Right cardiac atrium (tissue), 5 donors: Measurements from ENCODE around the gene KLK10. TPM values are rescaled to one million over a fixed set of nuclear protein-coding genes. Genes with fewer than 3 reads are reported as not detected.

Source experiments
- ATAC-seq, 2 donors: fragments of 200-7000 bp; cut with Tn5 transposase; one replicate each; pipeline versions ENCODE4 v1.8.0 to v1.9.1; 2020; ENCODE audit warnings: moderate library complexity in 2 of 2, mild to moderate bottlenecking in 1 of 2
- DNase-seq, 3 donors: peaks; one replicate each; pipeline ENCODE4 v3.0.0-alpha.2; 2020
- H3K27ac ChIP-seq: one replicate; pipeline ENCODE4 v1.5.1; 2013; ENCODE audit warnings: mild to moderate bottlenecking, low read length, control low read depth, moderate library complexity
- H3K27me3 ChIP-seq: one replicate; pipeline ENCODE4 v1.6.1; 2013; ENCODE audit not compliant: control insufficient read depth, insufficient read depth
- H3K4me1 ChIP-seq: one replicate; pipeline ENCODE4 v1.6.1; 2013; ENCODE audit warnings: low read length; ENCODE audit not compliant: control insufficient read depth, insufficient read depth
- H3K4me3 ChIP-seq: one replicate; pipeline ENCODE4 v1.5.1; 2013; ENCODE audit warnings: low read length, control low read depth
- H3K9me3 ChIP-seq: one replicate; pipeline ENCODE4 v1.6.1; 2013; ENCODE audit warnings: low read length; ENCODE audit not compliant: control insufficient read depth
- WGBS: extraction: QIAGEN DNeasy Blood & Tissue Kit; methylation state at CpG from one replicate; pipeline ENCODE4 v1.1.7; 2013; 5-methylcytosine and 5-hydroxymethylcytosine counted together
- intact Hi-C, 4 donors: fragments of 100-400 bp; cut with DNase I; formaldehyde crosslinking; loops; one replicate each; pipeline versions ENCODE4 v1.11.0 to v1.14.0; 2022 to 2023
- polyA plus RNA-seq: library from polyadenylated mRNA; stranded (reverse); fragments of 200-250 nt; gene quantifications from one replicate; pipeline ENCODE4 v1.2.3, GENCODE V29; 2013
- total RNA-seq, 4 donors: library from RNA; stranded (reverse); fragmentation: NEBNext Ultra II Directional; extraction: Animal tissue kit (Norgen Biotek cat#: 25700); gene quantifications; one replicate each; pipeline ENCODE4 v1.2.1, GENCODE V29; 2021
- donor health status: healthy with polysubstance abuse.
- donor health status: DM: no; HTN: yes; CAD: no.
- donor health status: DM: no; HTN: no; CAD: no.
- donor health status: DM: no; HTN: yes; CAD: no; lungs with severe emphysema.
- donor health status: DM: yes; HTN: yes; CAD: no.

The KLK10 gene
- total and polyA plus RNA-seq, 5 donors, result 0.48 to 0.89 (median 0.49) TPM; not detected in 1

DNA sequence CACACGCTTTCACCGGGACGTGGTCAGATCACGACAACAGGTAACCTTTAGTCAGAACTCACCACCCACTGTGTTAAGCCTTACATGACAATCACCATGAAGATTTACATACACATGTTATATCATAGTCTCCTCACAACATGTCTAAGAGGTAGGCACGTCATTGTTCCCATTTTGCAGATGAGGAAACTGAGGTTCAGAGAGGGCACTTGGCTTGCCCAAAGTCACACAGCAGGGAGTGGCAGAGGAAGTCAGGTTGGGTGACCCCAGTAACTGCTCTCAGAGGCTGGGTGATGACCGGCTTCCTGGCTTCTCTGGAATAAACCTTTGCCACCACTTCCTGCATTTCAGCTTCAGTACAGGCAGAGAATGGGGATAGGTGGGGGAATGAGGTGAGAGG lies 5.3 kb downstream of the KLK10 start:
- no peak overlapping the region for H3K27ac ChIP-seq
- WGBS, result 83% methylated on average over 6 of the region's 6 CpGs
- no peaks in the 10 kb centered on the region for H3K27me3 ChIP-seq
- DNase-seq (no peak), ATAC-seq (no peak)
- H3K4me3 ChIP-seq, result no peak overlapping the region
- no peaks in the 10 kb centered on the region for H3K9me3 ChIP-seq
- intact Hi-C loops, result no loop called here
- H3K4me1 ChIP-seq, result peaks cover 2% of the 10 kb centered on the region

DNA sequence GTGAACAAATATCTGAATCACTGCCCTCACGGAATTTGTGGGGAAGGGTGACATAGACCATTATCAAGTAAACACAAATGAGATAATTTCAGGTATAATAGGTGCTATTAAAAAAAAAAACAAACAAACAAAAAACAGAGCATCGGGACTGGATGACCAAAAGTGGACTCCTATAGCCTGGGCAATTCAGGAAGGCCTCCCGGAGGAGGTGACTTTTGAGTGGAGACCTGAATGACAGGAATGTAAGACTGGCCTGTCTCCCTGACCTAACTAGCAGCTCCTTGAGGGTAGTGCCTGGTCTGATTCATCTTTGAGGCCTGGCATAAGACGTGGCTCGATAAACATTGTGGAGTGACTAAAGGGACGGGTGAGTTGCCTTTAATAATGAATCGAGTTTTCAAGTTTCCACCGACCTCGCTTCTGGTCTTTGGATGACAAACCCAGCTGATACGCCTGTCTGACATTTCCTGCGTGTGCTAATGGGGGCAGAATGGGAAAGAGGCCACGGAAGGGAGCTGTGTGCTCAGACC lies 6.8 kb downstream of the KLK10 start:
- Histone ChIP-seq H3K9me3 (no peaks in the 10 kb centered on the region), H3K4me3 (no peak overlapping the region), H3K27ac (no peak overlapping the region), H3K4me1 (no peaks in the 10 kb centered on the region), H3K27me3 (no peaks in the 10 kb centered on the region)
- DNase-seq (no peak), ATAC-seq (no peak)
- WGBS, result 55% methylated on average over 12 of the region's 12 CpGs
- intact Hi-C loops, result no loop called here

DNA sequence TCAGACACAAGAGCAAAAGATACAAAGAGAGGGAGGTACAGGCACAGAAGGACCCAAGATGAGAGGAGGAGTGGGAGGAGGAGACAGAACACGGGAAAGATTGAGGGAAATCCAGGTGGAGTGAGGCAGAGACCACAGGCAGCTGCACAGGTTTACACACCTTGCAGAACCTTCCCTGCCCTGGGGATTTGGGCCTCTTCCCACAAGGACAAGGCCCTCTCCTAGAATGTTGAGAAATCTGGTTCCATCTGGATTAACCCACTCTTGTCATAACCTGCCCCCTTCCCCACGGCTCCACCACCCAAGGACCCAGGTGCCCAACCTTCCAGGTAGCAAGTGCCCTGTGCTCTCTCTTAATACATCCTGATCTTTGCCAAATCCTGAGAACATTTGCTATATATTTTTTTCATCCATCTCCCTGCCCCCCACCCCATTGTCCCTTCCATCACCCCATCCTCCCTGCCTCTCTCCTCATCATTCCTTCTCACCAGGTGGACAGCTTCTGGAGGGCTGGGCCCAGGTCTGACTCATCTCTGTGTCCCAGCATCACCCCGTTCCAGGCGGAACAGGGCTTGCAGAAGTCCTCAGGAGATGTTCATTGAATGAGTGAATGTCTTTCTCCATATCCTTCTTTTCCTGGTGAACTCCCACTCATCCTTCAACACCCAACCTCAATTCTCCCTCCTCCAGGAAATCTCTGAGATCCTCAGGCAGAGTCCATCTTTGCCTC lies 9.3 kb downstream of the KLK10 start:
- intact Hi-C loops, result no loop called here
- ATAC-seq (no peak), DNase-seq (no peak)
- no peak overlapping the region for H3K27ac ChIP-seq
- no peak overlapping the region for H3K4me3 ChIP-seq
- H3K4me1 ChIP-seq, result no peaks in the 10 kb centered on the region
- WGBS, result 65% methylated on average over 4 of the region's 4 CpGs
- no peaks in the 10 kb centered on the region for H3K9me3 ChIP-seq
- H3K27me3 ChIP-seq, result no peaks in the 10 kb centered on the region

DNA sequence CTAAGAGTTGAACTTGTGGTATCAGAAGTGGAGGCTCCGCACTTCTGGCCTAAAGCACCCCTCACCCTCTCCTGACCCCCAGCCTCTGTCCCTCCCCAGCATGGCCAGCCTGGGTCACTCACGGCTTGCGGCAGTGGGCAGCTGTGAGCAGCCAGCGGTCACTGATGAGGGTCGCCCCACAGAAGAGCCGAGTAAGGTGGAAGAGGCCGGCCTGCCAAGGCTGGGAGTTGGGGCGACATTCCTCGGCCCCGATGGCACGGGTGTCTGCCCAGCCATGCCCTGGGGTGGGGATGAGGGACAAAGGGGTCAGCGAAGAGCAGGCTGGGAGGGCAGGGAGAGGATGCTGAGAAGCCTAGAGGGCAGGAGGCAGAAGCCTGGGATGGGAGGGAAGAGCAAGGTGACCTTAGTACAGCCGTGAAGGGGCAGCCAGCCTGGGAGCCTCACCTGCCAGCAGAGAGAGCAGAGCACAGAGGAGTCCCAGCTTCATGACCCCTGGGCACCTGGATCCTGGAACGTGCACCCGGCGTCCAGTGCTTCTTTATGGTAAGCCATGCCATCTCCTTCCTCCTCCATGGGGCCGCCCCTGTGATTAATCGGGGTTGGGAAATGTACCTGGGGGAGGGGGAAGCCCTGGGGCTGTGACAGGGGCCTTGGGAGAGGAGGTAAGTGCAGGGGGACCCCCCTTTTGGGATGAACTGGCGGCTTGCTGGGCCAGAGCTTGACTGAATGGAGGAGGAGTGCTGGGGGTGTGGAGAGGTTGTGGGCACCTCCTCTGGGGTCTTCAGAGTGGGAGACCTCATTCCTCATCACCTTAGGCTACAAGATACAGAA lies 10.2 kb downstream of the KLK10 start:
- 70% methylated on average over 19 of the region's 19 CpGs for WGBS
- no peaks in the 10 kb centered on the region for H3K9me3 ChIP-seq
- ATAC-seq (no peak), DNase-seq (no peak)
- H3K27ac ChIP-seq, result no peak overlapping the region
- no peak overlapping the region for H3K4me3 ChIP-seq
- H3K27me3 ChIP-seq, result no peaks in the 10 kb centered on the region
- intact Hi-C loops, result no loop called here
- no peaks in the 10 kb centered on the region for H3K4me1 ChIP-seq

DNA sequence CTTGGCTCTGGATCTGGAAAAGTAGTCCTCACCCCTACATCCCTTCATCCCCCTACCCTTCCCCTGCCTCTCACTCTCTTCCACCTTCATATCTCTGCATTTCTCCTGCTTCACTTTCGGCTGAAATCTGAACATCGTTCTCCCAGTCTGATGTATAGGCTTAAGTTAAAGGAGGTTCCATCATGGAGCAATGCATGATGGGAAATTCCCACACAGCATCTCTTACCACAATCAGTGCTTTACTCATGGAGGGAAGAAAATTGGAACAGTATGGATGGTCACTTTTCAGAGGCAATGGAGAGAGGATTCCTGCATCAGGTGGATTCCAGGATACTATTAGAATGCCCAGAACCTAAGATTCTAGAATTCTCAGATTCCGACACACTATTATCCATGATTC lies 12.0 kb downstream of the KLK10 start:
- H3K27ac ChIP-seq, result no peak overlapping the region
- intact Hi-C loops, result no loop called here
- H3K4me3 ChIP-seq, result no peak overlapping the region
- ATAC-seq (no peak), DNase-seq (no peak)
- no peaks in the 10 kb centered on the region for H3K27me3 ChIP-seq
- no peaks in the 10 kb centered on the region for H3K4me1 ChIP-seq
- no peaks in the 10 kb centered on the region for H3K9me3 ChIP-seq
- 68% methylated on average over 3 of the region's 3 CpGs for WGBS

DNA sequence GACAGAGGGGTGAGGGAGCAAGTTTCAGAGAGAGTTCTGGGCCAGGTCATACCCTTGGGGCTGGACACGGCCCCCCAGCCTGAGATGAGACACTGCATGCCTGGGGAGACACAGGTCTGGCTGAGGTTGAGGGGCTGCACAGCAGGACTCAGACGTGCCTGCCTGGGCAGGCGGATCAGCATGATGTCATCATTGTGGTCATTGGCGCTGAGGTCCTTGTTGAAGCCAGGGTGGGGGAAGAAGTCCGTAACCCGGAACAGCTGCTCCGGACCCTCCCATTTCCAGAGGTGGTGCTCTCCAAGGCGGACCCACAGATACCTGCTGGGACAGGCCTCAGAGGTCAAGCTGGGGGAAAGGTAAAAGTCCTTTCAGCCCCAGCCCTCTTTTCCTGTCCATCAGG lies 13.1 kb downstream of the KLK10 start:
- ATAC-seq, result no peak
- Histone ChIP-seq H3K27ac (no peak overlapping the region), H3K4me3 (no peak overlapping the region), H3K9me3 (no peaks in the 10 kb centered on the region), H3K4me1 (no peaks in the 10 kb centered on the region), H3K27me3 (no peaks in the 10 kb centered on the region)
- DNase-seq, result no peak
- WGBS, result 45% methylated on average over 8 of the region's 8 CpGs
- intact Hi-C loops, result no loop called here

DNA sequence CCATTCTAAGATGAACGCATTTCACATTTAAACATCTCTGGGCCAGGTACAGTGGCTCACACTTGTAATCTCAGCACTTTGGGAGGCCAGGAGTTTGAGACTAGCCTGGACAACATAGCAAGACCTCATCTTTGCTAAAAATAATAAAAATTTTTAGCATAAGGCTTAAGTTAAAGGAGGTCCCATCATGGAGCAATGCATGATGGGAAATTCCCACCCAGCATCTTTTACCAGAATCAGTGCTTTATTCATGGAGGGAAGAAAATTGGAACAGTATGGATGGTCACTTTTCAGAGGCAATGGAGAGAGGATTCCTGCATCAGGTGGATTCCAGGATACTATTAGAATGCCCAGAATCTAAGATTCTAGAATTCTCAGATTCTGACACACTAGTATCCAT lies 14.3 kb downstream of the KLK10 start:
- H3K27me3 ChIP-seq, result no peaks in the 10 kb centered on the region
- ATAC-seq, result no peak

DNA sequence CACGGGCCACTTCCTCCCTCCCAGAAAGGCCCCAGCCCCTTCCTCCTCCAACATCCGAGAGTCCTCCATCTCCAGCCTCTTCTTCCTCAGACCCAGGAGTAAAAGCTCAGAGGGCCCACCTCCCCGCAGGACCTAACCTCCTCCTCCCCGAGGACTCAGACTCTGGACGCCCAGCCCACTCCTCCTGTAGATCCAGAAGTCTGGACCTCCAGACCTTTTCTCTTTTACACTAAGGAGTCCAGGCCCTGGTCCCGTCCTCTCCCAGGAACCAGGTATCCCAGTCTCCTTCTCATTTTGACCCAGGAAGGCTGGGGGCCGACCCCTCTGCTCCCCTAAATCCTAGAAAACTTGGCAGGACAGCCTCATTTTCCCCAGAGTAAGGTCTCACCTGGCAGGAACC lies 16.2 kb downstream of the KLK10 start:
- H3K27me3 ChIP-seq, result no peaks in the 10 kb centered on the region
- H3K4me3 ChIP-seq, result no peak overlapping the region
- no peak for ATAC-seq
- H3K27ac ChIP-seq, result no peak overlapping the region
- DNase-seq, result no peak
- intact Hi-C loops, result no loop called here
- no peaks in the 10 kb centered on the region for H3K4me1 ChIP-seq
- 77% methylated on average over 7 of the region's 7 CpGs for WGBS
- no peaks in the 10 kb centered on the region for H3K9me3 ChIP-seq

More for the DNA sequence above, 14.3 kb downstream of the KLK10 start:
- intact Hi-C loops, result no loop called here
- Histone ChIP-seq H3K27ac (no peak overlapping the region), H3K9me3 (no peaks in the 10 kb centered on the region), H3K4me3 (no peak overlapping the region), H3K4me1 (no peaks in the 10 kb centered on the region)
- 90% methylated on average over 1 of the region's 1 CpG for WGBS
- DNase-seq, result no peak

DNA sequence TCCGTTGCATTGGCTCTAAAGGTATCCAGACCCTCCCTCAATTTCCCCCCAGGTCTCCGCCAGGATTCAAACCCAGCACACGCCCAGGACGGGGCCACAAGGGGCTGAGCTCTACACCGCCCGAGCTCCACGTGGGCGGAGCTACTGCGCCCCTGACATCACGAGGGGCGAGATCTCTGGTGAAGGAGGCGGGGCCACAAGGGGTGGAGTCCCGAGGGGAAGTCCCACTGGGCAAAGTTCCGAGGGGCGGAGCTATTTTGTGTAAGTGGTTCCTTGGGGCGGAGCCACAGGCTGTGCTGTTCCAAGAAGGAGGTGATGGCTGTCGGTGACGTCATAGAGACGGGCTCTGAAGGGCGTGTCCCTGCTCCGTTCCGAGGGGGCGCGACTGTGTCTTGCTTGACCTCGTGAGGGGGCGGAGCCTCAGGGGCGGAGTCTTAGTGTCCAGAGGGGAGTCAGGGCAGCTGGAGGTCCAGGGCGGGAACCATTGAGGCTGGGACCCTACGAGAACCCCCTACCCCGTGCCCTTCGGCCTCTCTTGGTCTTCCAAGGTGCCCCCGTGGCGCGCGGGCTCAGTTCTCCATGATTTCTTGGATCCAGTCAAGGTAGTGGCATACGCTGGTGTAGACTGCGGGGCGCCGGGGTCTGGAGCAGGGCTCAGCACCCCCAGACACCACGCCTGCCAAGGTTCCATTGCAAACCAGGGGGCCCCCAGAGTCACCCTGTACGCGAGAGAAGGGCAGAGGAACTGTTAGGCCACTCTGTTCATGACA lies 16.8 kb downstream of the KLK10 start:
- DNase-seq (peak; percentile 28 to 61 (median 59)), ATAC-seq (peak in 1 of 2 donors; percentile 58)
- no peaks in the 10 kb centered on the region for H3K27me3 ChIP-seq
- H3K4me3 ChIP-seq, result no peak overlapping the region
- WGBS, result 67% methylated on average over 42 of the region's 42 CpGs
- H3K27ac ChIP-seq, result no peak overlapping the region
- intact Hi-C loops, result no loop called here
- H3K4me1 ChIP-seq, result no peaks in the 10 kb centered on the region
- no peaks in the 10 kb centered on the region for H3K9me3 ChIP-seq

DNA sequence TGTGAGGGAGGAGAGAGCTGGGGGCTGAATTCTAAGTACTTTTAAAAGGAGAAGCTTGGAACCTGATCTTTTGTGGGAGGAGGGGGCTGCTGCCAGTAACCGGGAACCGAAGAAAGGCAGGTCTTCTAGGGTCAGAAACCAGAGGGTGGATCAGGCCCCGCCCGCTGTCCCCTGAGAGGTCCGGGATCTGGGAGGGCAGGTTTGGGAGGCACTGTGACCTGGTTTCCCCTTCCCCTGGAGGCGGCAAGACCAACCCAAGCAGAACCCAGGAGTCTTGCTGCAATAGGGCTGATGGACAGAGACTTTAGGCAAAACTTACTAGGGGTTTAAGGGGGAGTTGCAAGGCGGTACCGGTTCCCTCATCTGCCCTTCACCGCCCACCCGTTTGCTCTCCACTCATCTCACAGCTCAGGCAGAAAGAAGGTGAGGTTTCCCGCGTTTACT lies 17.4 kb downstream of the KLK10 start:
- H3K4me3 ChIP-seq, result no peak overlapping the region
- no peaks in the 10 kb centered on the region for H3K9me3 ChIP-seq
- intact Hi-C loops, result no loop called here
- H3K27me3 ChIP-seq, result no peaks in the 10 kb centered on the region
- no peak overlapping the region for H3K27ac ChIP-seq
- 56% methylated on average over 12 of the region's 12 CpGs for WGBS
- no peak for ATAC-seq
- DNase-seq, result no peak
- H3K4me1 ChIP-seq, result no peaks in the 10 kb centered on the region

DNA sequence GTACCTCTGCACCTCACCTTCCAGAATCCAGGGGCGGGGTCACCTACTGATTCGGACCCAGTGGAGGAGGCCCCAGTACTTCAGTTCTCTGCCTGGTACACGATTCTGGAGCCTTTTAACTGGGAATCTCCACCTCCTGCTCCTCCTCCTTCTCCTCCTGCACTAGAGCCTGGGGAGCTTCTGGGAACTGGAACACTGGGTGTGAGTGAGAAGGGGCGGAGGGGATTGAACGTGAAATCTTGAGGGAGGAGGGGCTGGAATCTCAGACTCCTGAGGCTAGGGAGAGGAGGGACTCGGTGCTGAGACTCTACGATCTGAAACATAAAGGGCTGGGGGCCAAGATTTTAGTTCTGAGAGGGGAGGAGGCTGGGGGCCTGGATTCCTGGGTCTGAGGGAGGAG lies 18.0 kb downstream of the KLK10 start, which contains the start of gene KLK8:
KLK8 (minus strand) TSS at position 90 of the 400 bp plus-strand sequence. CDS start 437 bp downstream, outside the sequence.
- no peaks in the 10 kb centered on the region for H3K4me1 ChIP-seq
- 20% methylated on average over 7 of the region's 7 CpGs for WGBS
- intact Hi-C loops, result no loop called here
- no peak within 1 kb of the TSS for H3K4me3 ChIP-seq
- H3K27me3 ChIP-seq, result no peaks in the 10 kb centered on the region
- no peaks in the 10 kb centered on the region for H3K9me3 ChIP-seq
- no peak for DNase-seq
- no peak within 1 kb of the TSS for H3K27ac ChIP-seq
- no peak for ATAC-seq
